Prostate gland (tissue), 2 donors: Measurements from ENCODE around the gene JAK1.

Experiments used
- POLR2A ChIP-seq: fragments of 450-650 bp; IDR thresholded peaks from one replicate; pipeline ENCODE4 v1.6.1; 2016; ENCODE audit warnings: antibody characterized with exemption, mild to moderate bottlenecking
- POLR2AphosphoS5 ChIP-seq: sonication (generic); formaldehyde crosslinking; IDR thresholded peaks from one replicate; pipeline ENCODE4 v1.6.1; 2017; ENCODE audit warnings: antibody characterized with exemption
- TF ChIP-seq, protein P1 (sequence below), 4 experiments: fragments of 200-600 bp in 2 of 4; fragments of 450-650 bp in 2 of 4; sonication (generic) in 2 of 4; IDR thresholded peaks; 1 replicate in 3 of 4; 2 replicates in 1 of 4; pipeline ENCODE4 v1.5.1; 2016 to 2019; ENCODE audit warnings: antibody characterized with exemption in 4 of 4, mild to moderate bottlenecking in 2 of 4, moderate library complexity in 2 of 4

DNA sequence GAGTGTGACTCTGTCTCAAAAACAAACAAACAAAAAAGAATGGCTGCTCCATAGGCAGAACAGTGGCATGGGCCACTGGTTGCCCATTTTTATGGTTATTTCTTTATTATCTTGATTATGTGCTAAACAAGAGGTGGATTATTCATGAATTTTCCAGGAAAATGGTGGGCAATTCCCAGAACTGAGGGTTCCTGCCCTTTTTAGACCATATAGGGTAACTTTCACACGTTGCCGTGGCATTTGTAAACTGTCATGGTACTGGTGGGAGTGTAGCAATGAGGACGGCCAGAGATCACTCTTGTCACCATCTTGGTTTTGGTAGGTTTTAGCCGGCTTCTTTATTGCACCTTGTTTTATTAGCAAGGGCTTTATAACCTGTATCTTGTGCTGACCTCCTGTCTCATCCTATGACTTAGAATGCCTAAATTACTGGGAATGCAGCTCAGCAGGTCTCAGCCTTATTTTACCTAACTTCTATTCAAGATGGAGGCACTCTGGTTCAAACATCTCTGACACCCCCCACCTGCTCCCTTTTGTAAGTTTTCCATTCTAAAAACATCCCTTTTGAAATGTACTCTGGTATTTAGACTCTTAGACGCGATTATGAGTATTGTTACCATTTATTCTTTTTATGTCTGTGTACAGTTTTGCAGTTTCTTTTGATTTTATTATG, 164.4 kb downstream of the JAK1 start:
- TF ChIP-seq, protein P1, sequence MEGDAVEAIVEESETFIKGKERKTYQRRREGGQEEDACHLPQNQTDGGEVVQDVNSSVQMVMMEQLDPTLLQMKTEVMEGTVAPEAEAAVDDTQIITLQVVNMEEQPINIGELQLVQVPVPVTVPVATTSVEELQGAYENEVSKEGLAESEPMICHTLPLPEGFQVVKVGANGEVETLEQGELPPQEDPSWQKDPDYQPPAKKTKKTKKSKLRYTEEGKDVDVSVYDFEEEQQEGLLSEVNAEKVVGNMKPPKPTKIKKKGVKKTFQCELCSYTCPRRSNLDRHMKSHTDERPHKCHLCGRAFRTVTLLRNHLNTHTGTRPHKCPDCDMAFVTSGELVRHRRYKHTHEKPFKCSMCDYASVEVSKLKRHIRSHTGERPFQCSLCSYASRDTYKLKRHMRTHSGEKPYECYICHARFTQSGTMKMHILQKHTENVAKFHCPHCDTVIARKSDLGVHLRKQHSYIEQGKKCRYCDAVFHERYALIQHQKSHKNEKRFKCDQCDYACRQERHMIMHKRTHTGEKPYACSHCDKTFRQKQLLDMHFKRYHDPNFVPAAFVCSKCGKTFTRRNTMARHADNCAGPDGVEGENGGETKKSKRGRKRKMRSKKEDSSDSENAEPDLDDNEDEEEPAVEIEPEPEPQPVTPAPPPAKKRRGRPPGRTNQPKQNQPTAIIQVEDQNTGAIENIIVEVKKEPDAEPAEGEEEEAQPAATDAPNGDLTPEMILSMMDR (IDR thresholded peaks at IDR 0.05), result no peak
- TF ChIP-seq POLR2A, result no peak
- TF ChIP-seq POLR2AphosphoS5, result no peak
